MCF 10A (cell line): Measurements from ENCODE around the gene ADAT2. TPM values are rescaled to one million over a fixed set of nuclear protein-coding genes. Genes with fewer than 3 reads are reported as not detected.

Source experiments
- BruUV-seq: library from RNA; stranded (reverse); fragments of 400-500 nt; replicated peaks from 2 replicates; lab custom pipeline; 2021; lab: Mats Ljungman, UMichigan
- CTCF ChIA-PET: fragments of 300-600 bp; sonication (Branson Sonifier 250); formaldehyde crosslinking; extraction: SDS; loops from one replicate; lab custom pipeline; 2021; ENCODE audit warnings: antibody characterized with exemption, inconsistent platforms; lab: Yijun Ruan, JAX
- POLR2A ChIA-PET: fragments of 300-600, 350-650 bp; sonication (Branson Sonifier 250); formaldehyde crosslinking; extraction: SDS; loops from one replicate; lab custom pipeline; 2020; ENCODE audit warnings: antibody characterized with exemption, inconsistent platforms; lab: Yijun Ruan, JAX
- DNase-seq: peaks from one replicate; pipeline ENCODE4 v3.0.0-alpha.2; 2018; ENCODE audit not compliant: unreplicated experiment
- H3K27ac Mint-ChIP-seq: one replicate; pipeline ENCODE4 v1.8.0; 2022; ENCODE audit warnings: mild to moderate bottlenecking, low read depth, mixed read lengths; ENCODE audit not compliant: unreplicated experiment
- H3K27me3 Mint-ChIP-seq: one replicate; pipeline ENCODE4 v1.8.0; 2022; ENCODE audit warnings: mixed read lengths; ENCODE audit not compliant: insufficient read depth, unreplicated experiment
- H3K36me3 Mint-ChIP-seq: one replicate; pipeline ENCODE4 v1.8.0; 2022; ENCODE audit warnings: mild to moderate bottlenecking, moderate library complexity, mixed read lengths; ENCODE audit not compliant: insufficient read depth, unreplicated experiment
- H3K4me1 Mint-ChIP-seq: one replicate; pipeline ENCODE4 v1.8.0; 2022; ENCODE audit warnings: mixed read lengths; ENCODE audit not compliant: insufficient read depth, unreplicated experiment
- H3K4me3 Mint-ChIP-seq: one replicate; pipeline ENCODE4 v1.8.0; 2022; ENCODE audit warnings: mild to moderate bottlenecking, moderate library complexity, mixed read lengths; ENCODE audit not compliant: unreplicated experiment
- H3K9me3 Mint-ChIP-seq: one replicate; pipeline ENCODE4 v1.8.0; 2022; ENCODE audit warnings: mixed read lengths; ENCODE audit not compliant: unreplicated experiment
- CTCF ChIP-seq: fragments of 200-600 bp; IDR thresholded peaks from one replicate; pipeline ENCODE4 v1.8.0; 2022; ENCODE audit warnings: antibody characterized with exemption, mild to moderate bottlenecking; ENCODE audit not compliant: unreplicated experiment
- intact Hi-C: fragments of 100-400 bp; cut with micrococcal nuclease; formaldehyde crosslinking; loops from 2 replicates; pipeline ENCODE4 v1.14.1; 2022
- total RNA-seq: library from RNA; stranded (reverse); gene quantifications from 2 replicates; pipeline ENCODE4 v1.2.3, GENCODE V29; 2022

The ADAT2 gene
- total RNA-seq, 1 experiment from 2014 or later: 27.7 TPM

GRCh38 chr6:143468026-143468425, 17.5 kb upstream of the ADAT2 start:
- Mint-ChIP-seq H3K27me3 (no peaks in the 10 kb centered on the region), H3K4me3 (no peak overlapping the region), H3K36me3 (peaks cover 24% of the 10 kb centered on the region), H3K9me3 (no peaks in the 10 kb centered on the region), H3K27ac (no peak overlapping the region), H3K4me1 (no peaks in the 10 kb centered on the region)
- POLR2A ChIA-PET: no interaction called here
- BruUV-seq: no TSS peak
- intact Hi-C loops: no loop called here
- CTCF ChIA-PET: interaction anchor here (0.7 kb wide), 1 partner anchor 53 kb away, joined by 3 read pairs; no protein-coding TSS in a partner anchor
- no peak for DNase-seq
- no peak for TF ChIP-seq CTCF

GRCh38 chr6:143465546-143465945, 15.1 kb upstream of the ADAT2 start:
- Mint-ChIP-seq H3K9me3 (no peaks in the 10 kb centered on the region), H3K27me3 (no peaks in the 10 kb centered on the region), H3K27ac (peak overlapping the region; percentile 12), H3K36me3 (peaks cover 25% of the 10 kb centered on the region), H3K4me3 (no peak overlapping the region), H3K4me1 (peaks cover 3% of the 10 kb centered on the region)
- intact Hi-C loops: no loop called here
- ChIA-PET POLR2A (no interaction called here), CTCF (no interaction called here)
- DNase-seq: peak; percentile 12
- no peak for TF ChIP-seq CTCF
- no TSS peak for BruUV-seq

- POLR2A ChIA-PET: interaction anchor here (0.7 kb wide), 2 partner anchors 8 to 23 kb away, joined by 3 read pairs; no protein-coding TSS in a partner anchor
- Mint-ChIP-seq H3K4me3 (no peak overlapping the region), H3K9me3 (no peaks in the 10 kb centered on the region), H3K27ac (no peak overlapping the region), H3K36me3 (peaks cover 25% of the 10 kb centered on the region), H3K27me3 (no peaks in the 10 kb centered on the region), H3K4me1 (peaks cover 22% of the 10 kb centered on the region)
- peak; percentile 1 for DNase-seq
- TF ChIP-seq CTCF: no peak
- BruUV-seq: no TSS peak
- intact Hi-C loops: no loop called here
- CTCF ChIA-PET: interaction anchor here (0.7 kb wide), 1 partner anchor 765 kb away, joined by 3 read pairs; no protein-coding TSS in a partner anchor
These were observed 7.3 kb upstream of the ADAT2 start for GRCh38 chr6:143457563-143458359.

GRCh38 chr6:143451531-143451930, 1.0 kb upstream of the ADAT2 start:
- H3K27me3 Mint-ChIP-seq: no peaks in the 10 kb centered on the region
- TF ChIP-seq CTCF: no peak
- peak; percentile 34 for DNase-seq
- peak overlapping the region; percentile 97 for H3K4me3 Mint-ChIP-seq
- CTCF ChIA-PET: interaction anchor here (1.5 kb wide), 1 partner anchor 759 kb away, joined by 3 read pairs; no protein-coding TSS in a partner anchor
- BruUV-seq: no TSS peak
- H3K9me3 Mint-ChIP-seq: no peaks in the 10 kb centered on the region
- H3K36me3 Mint-ChIP-seq: peaks cover 2% of the 10 kb centered on the region
- H3K4me1 Mint-ChIP-seq: peaks cover 24% of the 10 kb centered on the region
- intact Hi-C loops: no loop called here
- H3K27ac Mint-ChIP-seq: peak overlapping the region; percentile 97
- POLR2A ChIA-PET: interaction anchor here (0.6 to 6.5 kb wide), 15 partner anchors 10 to 566 kb away, joined by 3 to 42 read pairs (median 4); partner anchors contain the start of gene AIG1
